GM23338 (cell line): ENCODE data around the gene PPM1L. TPM values are rescaled to one million over a fixed set of nuclear protein-coding genes. Genes with fewer than 3 reads are reported as not detected.

Experiments used
- CTCF ChIP-seq, 2 experiments: fragments of 200-600 bp in 1 of 2; sonication (generic) in 1 of 2; conservative IDR thresholded peaks; 2 replicates each; pipeline versions ENCODE4 v1.5.1 to v1.6.1; 2016 to 2017; ENCODE audit warnings: antibody characterized with exemption in 2 of 2, low read depth in 2 of 2, mild to moderate bottlenecking in 2 of 2, moderate library complexity in 1 of 2
- EZH2 ChIP-seq: fragments of 200-600 bp; sonication (generic); IDR thresholded peaks from one replicate; pipeline ENCODE4 v1.8.0; 2017; ENCODE audit warnings: antibody characterized with exemption, mild to moderate bottlenecking, low read depth; ENCODE audit not compliant: unreplicated experiment
- EZH2phosphoT487 ChIP-seq: fragments of 200-600 bp; sonication (generic); IDR thresholded peaks from one replicate; pipeline ENCODE4 v1.8.1; 2018; ENCODE audit warnings: antibody characterized with exemption; ENCODE audit not compliant: unreplicated experiment
- JUNB ChIP-seq: IDR thresholded peaks from one replicate; pipeline ENCODE4 v1.6.1; 2016; ENCODE audit warnings: antibody characterized with exemption; ENCODE audit not compliant: unreplicated experiment
- NANOG ChIP-seq: IDR thresholded peaks from 2 replicates; pipeline ENCODE4 v1.6.1; 2016; ENCODE audit warnings: antibody characterized with exemption, borderline replicate concordance
- POLR2AphosphoS5 ChIP-seq: IDR thresholded peaks from 2 replicates; pipeline ENCODE4 v1.6.1; 2016; ENCODE audit warnings: antibody characterized with exemption, low read depth
- REST ChIP-seq: IDR thresholded peaks from one replicate; pipeline ENCODE4 v1.6.1; 2018; ENCODE audit warnings: antibody characterized with exemption; ENCODE audit not compliant: unreplicated experiment
- STAT1 ChIP-seq: IDR thresholded peaks from one replicate; pipeline ENCODE4 v1.6.1; 2016; ENCODE audit warnings: antibody characterized with exemption; ENCODE audit not compliant: unreplicated experiment
- ZNF331 ChIP-seq: fragments of 250-450 bp; sonication (Bioruptor Pico); IDR thresholded peaks from 2 replicates; pipeline ENCODE4 v1.5.0; 2020; ENCODE audit warnings: low read depth, mild to moderate bottlenecking, moderate library complexity
- ZNF462 ChIP-seq: fragments of 250-450 bp; sonication (Bioruptor Pico); IDR thresholded peaks from 2 replicates; pipeline ENCODE4 v1.5.0; 2020; ENCODE audit warnings: mild to moderate bottlenecking, moderate library complexity
- polyA plus RNA-seq: library from polyadenylated mRNA; unstranded; fragments of >200 nt; fragmentation: Nextera tagmentation; extraction: Ambion mirVana; gene quantifications from 2 replicates; pipeline ENCODE4 v1.2.1, GENCODE V29; 2016
- total RNA-seq: library from RNA; depleted of rRNA; stranded (reverse); fragments of >200 nt; shearing (Covaris generic); gene quantifications from 2 replicates; pipeline ENCODE4 v1.2.3, GENCODE V29; 2014

PPM1L gene
- total and polyA plus RNA-seq, 2 experiments from 2014 or later: 3.9 to 26.4 TPM

- TF ChIP-seq ZNF462 (CRISPR knock-in tag) (no peak), POLR2AphosphoS5 (no peak), CTCF (conservative IDR thresholded peaks at IDR 0.05; ENCODE audit: low read depth in 2 of 2) (no peak), JUNB (no peak), REST (no peak), EZH2 (no peak), EZH2phosphoT487 (no peak), ZNF331 (no peak), NANOG (no peak), STAT1 (no peak)
Measured at GRCh38 chr3:160747422-160747821, 8.6 kb upstream of the PPM1L start (continued).
